A549 (cell line): ENCODE data around the gene FNBP1L. TPM values are rescaled to one million over a fixed set of nuclear protein-coding genes. Genes with fewer than 3 reads are reported as not detected.

Experiments
- ATAC-seq, 2 experiments: fragments of 200-7000 bp in 1 of 2; fragments of >200 bp in 1 of 2; cut with Nextera tagmentation in 1 of 2; cut with Tn5 transposase in 1 of 2; 3 replicates each; pipeline versions ENCODE4 v1.8.0 to v1.9.1; 2018 to 2020; ENCODE audit warnings: mild to moderate bottlenecking in 1 of 2, moderate library complexity in 1 of 2
- CTCF ChIA-PET: fragments of 300-600 bp; sonication (Branson Sonifier 250); formaldehyde crosslinking; extraction: SDS; loops from one replicate; lab custom pipeline; 2021; ENCODE audit warnings: antibody characterized with exemption, inconsistent platforms; lab: Yijun Ruan, JAX
- POLR2A ChIA-PET: fragments of 350-600 bp; formaldehyde crosslinking; extraction: SDS; loops from one replicate; lab custom pipeline; 2021; ENCODE audit warnings: antibody characterized with exemption, inconsistent platforms; lab: Yijun Ruan, JAX
- DNase-seq, 2 experiments: peaks; one replicate each; pipeline versions ENCODE4 v3.0.0 to v3.0.0-alpha.2; 2011 to 2016; ENCODE audit warnings: low read depth in 1 of 2, low spot score in 1 of 2
- FAIRE-seq: peaks from 2 replicates; lab custom pipeline; 2011; peaks lifted over from hg19 to GRCh38; lab: Jason Lieb, UNC
- H3K27ac ChIP-seq, 2 experiments: fragments of >200 bp; sonication (Bioruptor Twin); formaldehyde crosslinking; 3 replicates each; pipeline ENCODE4 v1.5.1; 2016 to 2017
- H3K4me1 ChIP-seq: fragments of >200 bp; sonication (Bioruptor Twin); formaldehyde crosslinking; 3 replicates; pipeline ENCODE4 v1.6.1; 2016
- H3K4me2 ChIP-seq: fragments of >200 bp; sonication (Bioruptor Twin); formaldehyde crosslinking; 3 replicates; pipeline ENCODE4 v1.6.1; 2016
- H3K4me3 ChIP-seq: fragments of >200 bp; sonication (Bioruptor Twin); formaldehyde crosslinking; 3 replicates; pipeline ENCODE4 v1.5.1; 2016
- H3K9me3 ChIP-seq: fragments of >200 bp; sonication (Bioruptor Twin); formaldehyde crosslinking; 3 replicates; pipeline ENCODE4 v1.6.1; 2016
- CBX8 ChIP-seq: fragments of 200-600 bp; sonication (generic); IDR thresholded peaks from 2 replicates; pipeline ENCODE4 v1.6.1; 2016
- CHD4 ChIP-seq: fragments of 200-600 bp; sonication (generic); IDR thresholded peaks from 2 replicates; pipeline ENCODE4 v1.6.1; 2016; ENCODE audit warnings: antibody characterized with exemption, mild to moderate bottlenecking, borderline replicate concordance
- EHF ChIP-seq: fragments of 250-450 bp; sonication (Bioruptor Pico); IDR thresholded peaks from 2 replicates; pipeline ENCODE4 v1.5.0; 2020; ENCODE audit warnings: mild to moderate bottlenecking
- GATA3 ChIP-seq: IDR thresholded peaks from 2 replicates; pipeline ENCODE4 v1.6.1; 2012; ENCODE audit warnings: borderline replicate concordance
- HOXB13 ChIP-seq: fragments of 250-450 bp; sonication (Bioruptor Pico); IDR thresholded peaks from 2 replicates; pipeline ENCODE4 v1.5.0; 2020; ENCODE audit warnings: low read depth, mild to moderate bottlenecking, moderate library complexity
- HOXB5 ChIP-seq: fragments of 250-450 bp; sonication (Bioruptor Pico); IDR thresholded peaks from 2 replicates; pipeline ENCODE4 v1.5.0; 2020; ENCODE audit warnings: mild to moderate bottlenecking, moderate library complexity
- MYC ChIP-seq: IDR thresholded peaks from 2 replicates; pipeline ENCODE4 v1.6.1; 2012; ENCODE audit warnings: mild to moderate bottlenecking, inconsistent platforms, low read length, improper control_type of control experiment, borderline replicate concordance
- NPAS2 ChIP-seq: fragments of 250-450 bp; sonication (Bioruptor Pico); IDR thresholded peaks from 2 replicates; pipeline ENCODE4 v1.8.0; 2022; ENCODE audit warnings: mild to moderate bottlenecking, moderate library complexity, borderline replicate concordance
- NR3C1 ChIP-seq: fragments of >200 bp; sonication (Bioruptor Twin); formaldehyde crosslinking; IDR thresholded peaks from 3 replicates; pipeline ENCODE4 v1.6.1; 2017
- POLR2A ChIP-seq: IDR thresholded peaks from 2 replicates; pipeline ENCODE4 v1.6.1; 2012; ENCODE audit warnings: mild to moderate bottlenecking, low read length
- POLR2AphosphoS2 ChIP-seq: conservative IDR thresholded peaks from 2 replicates; pipeline ENCODE4 v1.6.1; 2012; ENCODE audit warnings: low read length, improper control_type of control experiment, inconsistent platforms
- RCOR1 ChIP-seq: fragments of 150-350 bp; IDR thresholded peaks from 2 replicates; pipeline ENCODE4 v1.6.1; 2014; ENCODE audit warnings: antibody characterized with exemption, low read length, low read depth
- RNF2 ChIP-seq: fragments of 200-600 bp; sonication (generic); IDR thresholded peaks from 2 replicates; pipeline ENCODE4 v1.6.1; 2016; ENCODE audit warnings: low read depth, mild to moderate bottlenecking, antibody characterized with exemption, moderate library complexity, borderline replicate concordance
- SMC3 ChIP-seq: fragments of >200 bp; sonication (Bioruptor Twin); formaldehyde crosslinking; IDR thresholded peaks from 3 replicates; pipeline ENCODE4 v1.6.1; 2018; ENCODE audit warnings: inconsistent platforms
- TFCP2L1 ChIP-seq: fragments of 250-450 bp; sonication (Bioruptor Pico); IDR thresholded peaks from 2 replicates; pipeline ENCODE4 v1.5.0; 2021; ENCODE audit warnings: mild to moderate bottlenecking
- TP53 ChIP-seq: fragments of 250-450 bp; sonication (Bioruptor Pico); IDR thresholded peaks from 2 replicates; pipeline ENCODE4 v1.5.0; 2021; ENCODE audit warnings: mild to moderate bottlenecking, moderate library complexity
- ZC3H11A ChIP-seq: fragments of 450-650 bp; IDR thresholded peaks from 2 replicates; pipeline ENCODE4 v1.6.1; 2014; ENCODE audit warnings: antibody characterized with exemption, mild to moderate bottlenecking
- ZNF302 ChIP-seq: fragments of 250-450 bp; sonication (Bioruptor Pico); IDR thresholded peaks from 2 replicates; pipeline ENCODE4 v1.9.0; 2021; ENCODE audit warnings: inconsistent platforms, mild to moderate bottlenecking, moderate library complexity
- WGBS: methylation state at CpG from one replicate; pipeline ENCODE4 v1.1.6; 2017; ENCODE audit errors: missing lambda C conversion rate; 5-methylcytosine and 5-hydroxymethylcytosine counted together
- polyA plus RNA-seq, 4 experiments: library from polyadenylated mRNA; depleted of rRNA in 3 of 4; stranded (reverse); fragments of >200 nt; fragmentation: RNase III in 1 of 4; extraction: RNeasy Plus Mini Kit Qiagen cat#74134 plus additional on column Dnase treatment in 1 of 4; gene quantifications; 2 replicates in 3 of 4; 3 replicates in 1 of 4; pipeline ENCODE4 v1.2.3, GENCODE V29; 2011 to 2017
- TF ChIP-seq, protein P1 (sequence below): fragments of >200 bp; sonication (Bioruptor Twin); formaldehyde crosslinking; IDR thresholded peaks from 2 replicates; pipeline ENCODE4 v1.6.1; 2016
- TF ChIP-seq, protein P2 (sequence below): fragments of >200 bp; sonication (Bioruptor Twin); formaldehyde crosslinking; IDR thresholded peaks from 3 replicates; pipeline ENCODE4 v1.5.1; 2016
- TF ChIP-seq, protein P3 (sequence below): fragments of 150-350 bp; IDR thresholded peaks from 2 replicates; pipeline ENCODE4 v1.6.1; 2014; ENCODE audit warnings: low read depth, mild to moderate bottlenecking, low read length
- TF ChIP-seq, protein P4 (sequence below): fragments of 250-450 bp; sonication (Bioruptor Pico); IDR thresholded peaks from 2 replicates; pipeline ENCODE4 v1.5.0; 2020; ENCODE audit warnings: low read depth, mild to moderate bottlenecking, moderate library complexity

FNBP1L gene
- polyA plus RNA-seq, 2 of the 4 experiments (the other 2 are of a cell fraction), result 19.8 to 42.3 TPM

DNA sequence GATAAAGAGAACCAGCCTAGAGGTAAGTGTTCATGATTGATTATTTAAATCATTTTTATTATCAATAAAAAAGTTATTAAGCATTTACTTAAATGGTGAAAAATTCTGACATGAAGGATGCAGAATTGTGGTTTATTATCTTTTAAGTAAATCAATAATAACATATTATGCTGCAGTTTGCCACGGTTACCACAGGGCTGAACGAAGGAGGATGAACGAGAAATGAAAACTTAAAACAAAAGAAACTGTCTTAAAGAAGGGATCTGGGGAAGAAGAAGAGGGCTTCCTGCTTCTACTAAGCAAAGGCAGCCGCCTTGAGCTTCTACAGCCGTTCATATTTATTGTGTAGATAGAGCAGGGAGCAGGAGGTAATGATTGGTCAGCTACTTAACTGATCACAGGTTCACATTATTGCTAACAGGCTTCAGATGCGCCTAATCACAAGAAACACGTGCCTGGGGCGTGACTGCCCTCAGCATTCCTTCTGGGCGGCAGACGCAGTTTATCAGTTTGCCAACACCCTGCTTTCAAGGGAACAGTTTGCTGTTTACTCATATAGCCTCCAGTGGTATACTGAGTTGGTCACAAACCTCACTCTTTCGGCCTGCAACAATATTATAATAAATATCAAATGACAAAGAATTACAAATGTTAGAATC, 5.8 kb upstream of the FNBP1L start:
- Histone ChIP-seq H3K27ac (peak overlapping the region; percentile 46 to 72; a peak in 4 of 6 replicates), H3K4me3 (no peak overlapping the region), H3K4me2 (peak overlapping the region; percentile 59), H3K4me1 (peaks cover 35% of the 10 kb centered on the region), H3K9me3 (no peaks in the 10 kb centered on the region)
- CTCF ChIA-PET, result interaction anchor here (0.9 kb wide), 1 partner anchor 138 kb away, joined by 3 read pairs; no protein-coding TSS in a partner anchor
- POLR2A ChIA-PET, result no interaction called here
- WGBS, result 17% methylated on average over 11 of the region's 11 CpGs
- FAIRE-seq, result no peak
- peak in 1 of 2 experiments; percentile 48; a peak in 3 of 6 replicates for ATAC-seq
- no peak for TF ChIP-seq TFCP2L1 (CRISPR knock-in tag)
- TF ChIP-seq NR3C1, result no peak
- TF ChIP-seq RNF2, result no peak
- no peak for TF ChIP-seq EHF (CRISPR knock-in tag)
- no peak for TF ChIP-seq ZNF302 (CRISPR knock-in tag)
- TF ChIP-seq GATA3, result no peak
- no peak for TF ChIP-seq HOXB5 (CRISPR knock-in tag)
- no peak for TF ChIP-seq POLR2A
- TF ChIP-seq, protein P1, sequence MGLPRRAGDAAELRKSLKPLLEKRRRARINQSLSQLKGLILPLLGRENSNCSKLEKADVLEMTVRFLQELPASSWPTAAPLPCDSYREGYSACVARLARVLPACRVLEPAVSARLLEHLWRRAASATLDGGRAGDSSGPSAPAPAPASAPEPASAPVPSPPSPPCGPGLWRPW, result no peak
- TF ChIP-seq, protein P2, sequence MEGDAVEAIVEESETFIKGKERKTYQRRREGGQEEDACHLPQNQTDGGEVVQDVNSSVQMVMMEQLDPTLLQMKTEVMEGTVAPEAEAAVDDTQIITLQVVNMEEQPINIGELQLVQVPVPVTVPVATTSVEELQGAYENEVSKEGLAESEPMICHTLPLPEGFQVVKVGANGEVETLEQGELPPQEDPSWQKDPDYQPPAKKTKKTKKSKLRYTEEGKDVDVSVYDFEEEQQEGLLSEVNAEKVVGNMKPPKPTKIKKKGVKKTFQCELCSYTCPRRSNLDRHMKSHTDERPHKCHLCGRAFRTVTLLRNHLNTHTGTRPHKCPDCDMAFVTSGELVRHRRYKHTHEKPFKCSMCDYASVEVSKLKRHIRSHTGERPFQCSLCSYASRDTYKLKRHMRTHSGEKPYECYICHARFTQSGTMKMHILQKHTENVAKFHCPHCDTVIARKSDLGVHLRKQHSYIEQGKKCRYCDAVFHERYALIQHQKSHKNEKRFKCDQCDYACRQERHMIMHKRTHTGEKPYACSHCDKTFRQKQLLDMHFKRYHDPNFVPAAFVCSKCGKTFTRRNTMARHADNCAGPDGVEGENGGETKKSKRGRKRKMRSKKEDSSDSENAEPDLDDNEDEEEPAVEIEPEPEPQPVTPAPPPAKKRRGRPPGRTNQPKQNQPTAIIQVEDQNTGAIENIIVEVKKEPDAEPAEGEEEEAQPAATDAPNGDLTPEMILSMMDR, result no peak
- no peak for TF ChIP-seq ZC3H11A
- TF ChIP-seq SMC3, result no peak
- TF ChIP-seq MYC, result no peak
- TF ChIP-seq HOXB13 (CRISPR knock-in tag), result no peak
- peak in 1 of 2 experiments; percentile 34 for DNase-seq

DNA sequence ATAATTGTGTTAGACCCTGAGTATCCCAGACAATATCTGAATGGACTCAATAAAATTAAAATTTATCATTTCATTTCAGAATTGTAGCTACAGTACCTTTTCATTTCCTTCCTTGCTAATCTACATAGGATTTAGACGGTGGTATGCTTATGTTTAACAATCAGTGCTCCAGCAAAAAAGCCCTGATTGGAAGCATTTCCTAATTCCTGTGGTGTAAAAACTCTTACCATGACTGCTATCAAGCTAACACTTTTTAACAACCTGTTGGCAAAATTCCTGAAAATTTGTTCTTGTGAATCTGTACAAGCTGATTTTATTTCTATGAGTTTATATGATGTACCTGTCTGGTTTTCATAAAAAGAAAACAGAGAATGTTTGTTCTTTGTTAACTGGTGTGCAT, 5.2 kb upstream of the FNBP1L start:
- 23% methylated on average over 1 of the region's 1 CpG for WGBS
- POLR2A ChIA-PET, result no interaction called here
- CTCF ChIA-PET, result interaction anchor here (0.9 kb wide), 1 partner anchor 138 kb away, joined by 3 read pairs; no protein-coding TSS in a partner anchor
- TF ChIP-seq TP53 (CRISPR knock-in tag) (no peak), CBX8 (no peak), ZC3H11A (no peak), NPAS2 (no peak), NR3C1 (no peak), TFCP2L1 (CRISPR knock-in tag) (no peak), RCOR1 (no peak)
- TF ChIP-seq, protein P1, result no peak
- ATAC-seq (no peak), DNase-seq (no peak), FAIRE-seq (no peak)
- Histone ChIP-seq H3K4me2 (peak overlapping the region; percentile 59), H3K9me3 (no peaks in the 10 kb centered on the region), H3K4me3 (no peak overlapping the region), H3K4me1 (peaks cover 35% of the 10 kb centered on the region), H3K27ac (peak overlapping the region; percentile 30 to 46; a peak in 2 of 6 replicates)

DNA sequence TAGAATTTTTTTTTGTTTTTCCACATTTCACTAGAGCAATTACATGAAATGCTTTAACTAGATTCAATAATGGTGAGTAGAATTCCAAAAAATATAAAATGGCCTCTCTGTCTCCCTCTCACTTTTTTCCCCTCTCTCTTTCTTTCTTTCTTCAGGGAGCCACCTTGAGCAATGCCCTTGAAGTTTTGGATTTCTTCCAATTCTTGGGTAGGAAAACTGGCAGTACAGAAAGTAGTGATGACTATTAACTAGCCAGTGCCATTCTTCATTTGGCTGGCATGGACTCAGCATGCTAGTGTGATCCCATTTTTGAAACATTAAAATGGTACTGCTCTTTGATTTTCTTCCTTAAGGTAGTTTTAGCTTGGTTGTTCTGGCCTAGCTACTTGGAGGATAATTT, 4.5 kb upstream of the FNBP1L start:
- H3K4me1 ChIP-seq, result peaks cover 32% of the 10 kb centered on the region
- POLR2A ChIA-PET, result no interaction called here
- peak overlapping the region in 1 of 2 experiments; percentile 46; a peak in 1 of 6 replicates for H3K27ac ChIP-seq
- ATAC-seq, result no peak
- FAIRE-seq, result no peak
- no peak for DNase-seq
- peak overlapping the region; percentile 59; the same call in 2 of the 3 replicates for H3K4me2 ChIP-seq
- CTCF ChIA-PET, result interaction anchor here (0.9 kb wide), 1 partner anchor 139 kb away, joined by 3 read pairs; no protein-coding TSS in a partner anchor
- TF ChIP-seq NPAS2, result no peak
- TF ChIP-seq CBX8, result no peak
- TF ChIP-seq CHD4, result no peak
- TF ChIP-seq POLR2AphosphoS2, result no peak
- no peak for TF ChIP-seq RNF2
- TF ChIP-seq, protein P3, sequence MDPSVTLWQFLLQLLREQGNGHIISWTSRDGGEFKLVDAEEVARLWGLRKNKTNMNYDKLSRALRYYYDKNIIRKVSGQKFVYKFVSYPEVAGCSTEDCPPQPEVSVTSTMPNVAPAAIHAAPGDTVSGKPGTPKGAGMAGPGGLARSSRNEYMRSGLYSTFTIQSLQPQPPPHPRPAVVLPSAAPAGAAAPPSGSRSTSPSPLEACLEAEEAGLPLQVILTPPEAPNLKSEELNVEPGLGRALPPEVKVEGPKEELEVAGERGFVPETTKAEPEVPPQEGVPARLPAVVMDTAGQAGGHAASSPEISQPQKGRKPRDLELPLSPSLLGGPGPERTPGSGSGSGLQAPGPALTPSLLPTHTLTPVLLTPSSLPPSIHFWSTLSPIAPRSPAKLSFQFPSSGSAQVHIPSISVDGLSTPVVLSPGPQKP, result no peak
- TF ChIP-seq GATA3, result no peak
- TF ChIP-seq, protein P4, sequence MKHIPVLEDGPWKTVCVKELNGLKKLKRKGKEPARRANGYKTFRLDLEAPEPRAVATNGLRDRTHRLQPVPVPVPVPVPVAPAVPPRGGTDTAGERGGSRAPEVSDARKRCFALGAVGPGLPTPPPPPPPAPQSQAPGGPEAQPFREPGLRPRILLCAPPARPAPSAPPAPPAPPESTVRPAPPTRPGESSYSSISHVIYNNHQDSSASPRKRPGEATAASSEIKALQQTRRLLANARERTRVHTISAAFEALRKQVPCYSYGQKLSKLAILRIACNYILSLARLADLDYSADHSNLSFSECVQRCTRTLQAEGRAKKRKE (CRISPR knock-in tag), result no peak
- H3K4me3 ChIP-seq, result no peak overlapping the region
- no peaks in the 10 kb centered on the region for H3K9me3 ChIP-seq
